Cortex of kidney (tissue), 1 donor: ENCODE measurements around the gene USP31.
"Not testable (repeated sequence)": the region's sequence is repeated elsewhere in the genome, so short reads cannot be mapped to it uniquely, and the experiment has no call there.

Experiments used
- DNase-seq: peaks from one replicate; lab custom pipeline; 2025; lab: John Stamatoyannopoulos, UW

The USP31 gene

GRCh38 chr16:23156110-23156509 is 6.9 kb upstream of the USP31 start:
- DNase-seq: no peak

- no peak for DNase-seq
These were observed 6.3 kb upstream of the USP31 start for GRCh38 chr16:23155445-23156049.

GRCh38 chr16:23152386-23153178 is 3.3 kb upstream of the USP31 start:
- no peak for DNase-seq

- DNase-seq: no peak
These were observed 727 bp upstream of the USP31 start for GRCh38 chr16:23149993-23150364.

- DNase-seq: no peak
These were observed 562 bp downstream of the USP31 start for GRCh38 chr16:23148513-23149266.

GRCh38 chr16:23148166-23148512 is 1.1 kb downstream of the USP31 start:
- DNase-seq: no peak

GRCh38 chr16:23147666-23148065 is 1.6 kb downstream of the USP31 start:
- DNase-seq: no peak

- no peak for DNase-seq
These were observed 2.2 kb downstream of the USP31 start for GRCh38 chr16:23146877-23147601.

GRCh38 chr16:23145608-23146007 is 3.6 kb downstream of the USP31 start:
- no peak for DNase-seq

GRCh38 chr16:23145186-23145585 is 4.1 kb downstream of the USP31 start:
- DNase-seq: no peak

- not testable (repeated sequence) for DNase-seq
These were observed 4.9 kb downstream of the USP31 start for GRCh38 chr16:23144393-23144792.

GRCh38 chr16:23143391-23143790 is 5.9 kb downstream of the USP31 start:
- DNase-seq: no peak

- DNase-seq: no peak
These were observed 7.1 kb downstream of the USP31 start for GRCh38 chr16:23141959-23142740.

- DNase-seq: no peak
These were observed 7.8 kb downstream of the USP31 start for GRCh38 chr16:23141500-23141899.

GRCh38 chr16:23141033-23141432 is 8.2 kb downstream of the USP31 start:
- DNase-seq: no peak

GRCh38 chr16:23140107-23140506 is 9.1 kb downstream of the USP31 start:
- DNase-seq: no peak

- DNase-seq: no peak
These were observed 11.4 kb downstream of the USP31 start for GRCh38 chr16:23137818-23138217.

- DNase-seq: no peak
These were observed 12.0 kb downstream of the USP31 start for GRCh38 chr16:23137256-23137655.

GRCh38 chr16:23134274-23134673 is 15.0 kb downstream of the USP31 start:
- no peak for DNase-seq

- no peak for DNase-seq
These were observed 16.3 kb downstream of the USP31 start for GRCh38 chr16:23132775-23133463.
